ENCODE measurements around the gene GPR183.

The GPR183 gene

DNA sequence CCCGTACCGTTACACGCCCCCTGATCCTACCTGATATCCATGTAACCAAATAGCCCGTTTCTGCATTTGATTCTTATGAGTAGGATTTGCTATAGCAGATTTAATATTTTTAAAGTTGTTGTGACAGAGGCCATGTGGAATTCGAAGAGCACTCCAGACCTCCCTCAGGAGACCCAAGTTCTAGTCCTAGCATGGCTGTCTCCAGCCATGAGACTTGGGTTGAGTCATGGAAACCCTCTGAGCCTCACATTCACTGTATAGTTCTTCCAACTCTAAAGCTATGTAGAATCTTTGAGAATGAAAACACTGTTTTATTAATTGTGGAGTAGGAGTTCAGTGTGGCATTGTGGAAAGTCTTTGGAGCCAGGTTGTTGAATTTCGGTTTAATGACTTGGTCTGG is 8.0 kb upstream of the GPR183 start:
- Histone ChIP-seq H3K4me1 (ENCODE audit: control insufficient read depth, insufficient read depth, low read length) (no peaks in the 10 kb centered on the region), H3K27ac (ENCODE audit: extremely low read depth, low read depth, low read length) (no peak overlapping the region), H3K36me3 (ENCODE audit: control insufficient read depth in 2 of 2, insufficient read depth in 1 of 2, low read length in 2 of 2) (peaks cover 0 to 3% of the 10 kb centered on the region in 2 experiments; a peak in 1 of 3 replicates), H3K4me3 (ENCODE audit: low read depth, low read length) (no peak overlapping the region), H3K9me3 (ENCODE audit: control insufficient read depth, insufficient read depth, low read depth, low read length) (no peaks in the 10 kb centered on the region)
- TF ChIP-seq KLF16 (tag by site-specific recombination; IDR thresholded peaks at IDR 0.05), result no peak
- TF ChIP-seq ZNF514 (tag by site-specific recombination; IDR thresholded peaks at IDR 0.05), result no peak
- no peak for TF ChIP-seq ZNF404 (tag by site-specific recombination; IDR thresholded peaks at IDR 0.05)
- TF ChIP-seq, protein P1, sequence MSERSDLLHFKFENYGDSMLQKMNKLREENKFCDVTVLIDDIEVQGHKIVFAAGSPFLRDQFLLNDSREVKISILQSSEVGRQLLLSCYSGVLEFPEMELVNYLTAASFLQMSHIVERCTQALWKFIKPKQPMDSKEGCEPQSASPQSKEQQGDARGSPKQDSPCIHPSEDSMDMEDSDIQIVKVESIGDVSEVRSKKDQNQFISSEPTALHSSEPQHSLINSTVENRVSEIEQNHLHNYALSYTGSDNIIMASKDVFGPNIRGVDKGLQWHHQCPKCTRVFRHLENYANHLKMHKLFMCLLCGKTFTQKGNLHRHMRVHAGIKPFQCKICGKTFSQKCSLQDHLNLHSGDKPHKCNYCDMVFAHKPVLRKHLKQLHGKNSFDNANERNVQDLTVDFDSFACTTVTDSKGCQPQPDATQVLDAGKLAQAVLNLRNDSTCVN (tag by site-specific recombination; optimal IDR thresholded peaks at IDR 0.05), result no peak
- TF ChIP-seq RBAK (tag by site-specific recombination; IDR thresholded peaks at IDR 0.05), result no peak
- ChIA-PET POLR2A (no interaction called here), CTCF (no interaction called here)

DNA sequence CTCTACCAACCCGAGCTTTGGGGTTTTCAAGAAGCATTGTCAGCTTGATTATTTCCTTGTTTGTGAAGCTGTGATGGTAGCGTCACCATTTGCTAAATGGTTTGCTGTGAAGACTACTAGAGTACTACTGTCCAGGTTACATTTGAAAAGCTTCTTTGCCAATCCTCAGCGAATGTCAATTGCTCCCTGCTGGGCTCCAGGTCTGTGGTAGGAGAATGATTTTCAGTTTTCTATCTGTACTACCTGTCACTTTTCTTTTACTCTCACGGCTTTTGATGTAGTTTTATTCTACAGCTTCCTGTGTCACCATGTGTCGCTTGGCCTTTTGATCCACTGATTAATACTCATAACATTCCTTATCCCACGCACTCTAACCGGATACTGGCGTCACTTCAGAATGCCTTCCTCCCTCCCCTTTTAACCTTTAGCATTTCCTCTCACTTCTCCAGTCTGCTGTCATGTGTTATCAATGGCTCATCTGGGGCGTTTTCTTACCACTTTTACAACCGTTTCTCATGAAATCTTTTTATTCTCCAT is 7.5 kb upstream of the GPR183 start:
- TF ChIP-seq, protein P2, sequence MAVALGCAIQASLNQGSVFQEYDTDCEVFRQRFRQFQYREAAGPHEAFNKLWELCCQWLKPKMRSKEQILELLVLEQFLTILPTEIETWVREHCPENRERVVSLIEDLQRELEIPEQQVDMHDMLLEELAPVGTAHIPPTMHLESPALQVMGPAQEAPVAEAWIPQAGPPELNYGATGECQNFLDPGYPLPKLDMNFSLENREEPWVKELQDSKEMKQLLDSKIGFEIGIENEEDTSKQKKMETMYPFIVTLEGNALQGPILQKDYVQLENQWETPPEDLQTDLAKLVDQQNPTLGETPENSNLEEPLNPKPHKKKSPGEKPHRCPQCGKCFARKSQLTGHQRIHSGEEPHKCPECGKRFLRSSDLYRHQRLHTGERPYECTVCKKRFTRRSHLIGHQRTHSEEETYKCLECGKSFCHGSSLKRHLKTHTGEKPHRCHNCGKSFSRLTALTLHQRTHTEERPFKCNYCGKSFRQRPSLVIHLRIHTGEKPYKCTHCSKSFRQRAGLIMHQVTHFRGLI (tag by site-specific recombination; IDR thresholded peaks at IDR 0.05), result no peak
- TF ChIP-seq ZNF311 (tag by site-specific recombination; IDR thresholded peaks at IDR 0.05; ENCODE audit: borderline replicate concordance) (no peak), HOXA7 (CRISPR knock-in tag; IDR thresholded peaks at IDR 0.05; ENCODE audit: borderline replicate concordance) (no peak), OSR2 (tag by site-specific recombination; IDR thresholded peaks at IDR 0.05) (no peak), ZNF426 (tag by site-specific recombination; IDR thresholded peaks at IDR 0.05) (no peak), ZNF394 (tag by site-specific recombination; IDR thresholded peaks at IDR 0.05; ENCODE audit: borderline replicate concordance) (no peak), ZBTB7A (tag by site-specific recombination; IDR thresholded peaks at IDR 0.05; ENCODE audit: low read depth) (no peak)
- TF ChIP-seq, protein P3, sequence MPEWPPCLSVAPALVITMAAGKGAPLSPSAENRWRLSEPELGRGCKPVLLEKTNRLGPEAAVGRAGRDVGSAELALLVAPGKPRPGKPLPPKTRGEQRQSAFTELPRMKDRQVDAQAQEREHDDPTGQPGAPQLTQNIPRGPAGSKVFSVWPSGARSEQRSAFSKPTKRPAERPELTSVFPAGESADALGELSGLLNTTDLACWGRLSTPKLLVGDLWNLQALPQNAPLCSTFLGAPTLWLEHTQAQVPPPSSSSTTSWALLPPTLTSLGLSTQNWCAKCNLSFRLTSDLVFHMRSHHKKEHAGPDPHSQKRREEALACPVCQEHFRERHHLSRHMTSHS (tag by site-specific recombination; IDR thresholded peaks at IDR 0.05), result no peak
- ChIA-PET POLR2A (no interaction called here), CTCF (interaction anchor here (0.6 to 0.9 kb wide), 2 partner anchors 138 to 690 kb away, joined by 3 read pairs; no protein-coding TSS in a partner anchor)
- Histone ChIP-seq H3K27ac (ENCODE audit: extremely low read depth, low read depth, low read length) (no peak overlapping the region), H3K9me3 (ENCODE audit: control insufficient read depth, insufficient read depth, low read depth, low read length) (no peaks in the 10 kb centered on the region), H3K4me3 (ENCODE audit: low read depth, low read length) (no peak overlapping the region), H3K36me3 (ENCODE audit: control insufficient read depth in 2 of 2, insufficient read depth in 1 of 2, low read length in 2 of 2) (peaks cover 0 to 3% of the 10 kb centered on the region in 2 experiments; a peak in 1 of 3 replicates), H3K4me1 (ENCODE audit: control insufficient read depth, insufficient read depth, low read length) (no peaks in the 10 kb centered on the region)

DNA sequence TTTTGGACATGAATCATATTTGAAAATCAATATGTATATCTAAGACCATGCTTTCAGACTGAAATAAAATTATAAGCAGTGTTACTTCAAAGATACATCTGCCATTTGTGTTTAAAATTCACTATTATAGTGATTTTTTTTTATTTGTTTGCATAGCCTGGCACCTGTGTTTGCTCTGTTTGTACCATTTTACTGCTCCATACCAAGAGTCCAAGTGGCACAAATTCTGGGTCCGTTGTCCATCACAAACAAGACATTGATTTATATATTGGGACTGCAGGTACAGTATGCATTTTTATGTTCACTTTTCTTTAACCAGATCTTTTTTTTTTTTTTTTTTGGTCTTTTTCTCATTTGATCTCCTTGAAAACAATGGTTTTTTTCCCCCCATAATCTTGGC is 6.7 kb upstream of the GPR183 start:
- CTCF ChIA-PET, result interaction anchor here (0.6 to 0.9 kb wide), 2 partner anchors 137 to 689 kb away, joined by 3 read pairs; no protein-coding TSS in a partner anchor
- Histone ChIP-seq H3K36me3 (ENCODE audit: control insufficient read depth in 2 of 2, insufficient read depth in 1 of 2, low read length in 2 of 2) (peaks cover 0 to 3% of the 10 kb centered on the region in 2 experiments; a peak in 1 of 3 replicates), H3K4me3 (ENCODE audit: low read depth, low read length) (no peak overlapping the region), H3K4me1 (ENCODE audit: control insufficient read depth, insufficient read depth, low read length) (no peaks in the 10 kb centered on the region), H3K9me3 (ENCODE audit: control insufficient read depth, insufficient read depth, low read depth, low read length) (no peaks in the 10 kb centered on the region), H3K27ac (ENCODE audit: extremely low read depth, low read depth, low read length) (no peak overlapping the region)
- TF ChIP-seq ZNF544 (tag by site-specific recombination; IDR thresholded peaks at IDR 0.05) (no peak), ZNF514 (tag by site-specific recombination; IDR thresholded peaks at IDR 0.05) (no peak), ZNF324 (tag by site-specific recombination; IDR thresholded peaks at IDR 0.05) (no peak), IKZF3 (tag by site-specific recombination; IDR thresholded peaks at IDR 0.05) (no peak), ZIC2 (tag by site-specific recombination; IDR thresholded peaks at IDR 0.05) (no peak)
- POLR2A ChIA-PET, result no interaction called here
